PFSK-1 (cell line): ENCODE measurements around the gene ATPAF1.

Experiments
- FOXP2 ChIP-seq: optimal IDR thresholded peaks from 2 replicates; pipeline ENCODE3; 2011; ENCODE audit warnings: borderline replicate concordance, control low read depth, inconsistent platforms; ENCODE audit not compliant: insufficient read depth; ENCODE audit errors: extremely low read length, extremely low read depth
- POLR2AphosphoS5 ChIP-seq: IDR thresholded peaks from 2 replicates; pipeline ENCODE4 v1.6.1; 2012; ENCODE audit warnings: low read depth, mild to moderate bottlenecking, control low read depth, low read length, moderate library complexity
- SIN3A ChIP-seq: IDR thresholded peaks from 2 replicates; pipeline ENCODE4 v1.6.1; 2012; ENCODE audit warnings: mild to moderate bottlenecking, low read length, moderate library complexity, borderline replicate concordance; ENCODE audit not compliant: insufficient read depth
- TAF1 ChIP-seq: IDR thresholded peaks from 2 replicates; pipeline ENCODE4 v1.6.1; 2012; ENCODE audit warnings: low read length, control low read depth, borderline replicate concordance; ENCODE audit not compliant: insufficient read depth
- TF ChIP-seq, protein P1 (sequence below), 2 experiments: IDR thresholded peaks; 2 replicates each; pipeline versions ENCODE4 v1.6.1 to v1.8.0; 2011 to 2012; ENCODE audit warnings: low read depth in 2 of 2, low read length in 2 of 2, control low read depth in 1 of 2, inconsistent platforms in 1 of 2, mild to moderate bottlenecking in 1 of 2, moderate library complexity in 1 of 2; ENCODE audit not compliant: insufficient read depth in 1 of 2

DNA sequence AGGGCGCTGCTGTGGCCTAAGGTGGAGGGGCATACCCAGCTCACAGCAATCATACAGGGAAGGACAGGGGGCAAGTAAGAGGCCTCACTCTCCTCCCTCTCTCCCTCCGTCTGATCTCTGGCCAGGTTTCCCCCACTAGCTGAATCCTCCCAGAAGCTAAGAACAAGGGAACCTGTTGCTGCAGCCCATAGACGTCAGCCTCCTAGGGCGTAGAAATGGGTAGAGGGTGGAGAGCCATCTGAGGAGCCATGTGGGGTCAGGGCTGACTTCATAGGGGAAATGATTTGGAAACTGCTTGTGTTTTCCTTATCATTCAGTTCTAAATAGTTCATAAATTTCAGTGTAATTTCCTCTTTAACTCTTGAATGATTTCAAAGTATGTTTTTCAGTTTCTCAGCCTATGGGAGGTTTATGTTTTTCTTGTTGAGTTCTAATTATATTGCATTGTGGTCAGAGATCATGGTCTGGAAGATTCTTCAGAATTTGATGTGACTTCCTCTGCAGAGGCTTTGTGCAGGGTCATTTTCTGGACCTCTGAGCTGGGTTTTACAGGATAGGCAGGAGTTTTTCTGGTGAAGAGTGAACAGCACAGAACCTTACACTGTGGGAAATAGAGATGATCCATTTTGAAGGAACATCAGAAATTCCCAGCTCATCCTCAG is 49.3 kb downstream of the ATPAF1 start:
- TF ChIP-seq SIN3A (no peak), POLR2AphosphoS5 (no peak), TAF1 (no peak), FOXP2 (no peak)
- TF ChIP-seq, protein P1, sequence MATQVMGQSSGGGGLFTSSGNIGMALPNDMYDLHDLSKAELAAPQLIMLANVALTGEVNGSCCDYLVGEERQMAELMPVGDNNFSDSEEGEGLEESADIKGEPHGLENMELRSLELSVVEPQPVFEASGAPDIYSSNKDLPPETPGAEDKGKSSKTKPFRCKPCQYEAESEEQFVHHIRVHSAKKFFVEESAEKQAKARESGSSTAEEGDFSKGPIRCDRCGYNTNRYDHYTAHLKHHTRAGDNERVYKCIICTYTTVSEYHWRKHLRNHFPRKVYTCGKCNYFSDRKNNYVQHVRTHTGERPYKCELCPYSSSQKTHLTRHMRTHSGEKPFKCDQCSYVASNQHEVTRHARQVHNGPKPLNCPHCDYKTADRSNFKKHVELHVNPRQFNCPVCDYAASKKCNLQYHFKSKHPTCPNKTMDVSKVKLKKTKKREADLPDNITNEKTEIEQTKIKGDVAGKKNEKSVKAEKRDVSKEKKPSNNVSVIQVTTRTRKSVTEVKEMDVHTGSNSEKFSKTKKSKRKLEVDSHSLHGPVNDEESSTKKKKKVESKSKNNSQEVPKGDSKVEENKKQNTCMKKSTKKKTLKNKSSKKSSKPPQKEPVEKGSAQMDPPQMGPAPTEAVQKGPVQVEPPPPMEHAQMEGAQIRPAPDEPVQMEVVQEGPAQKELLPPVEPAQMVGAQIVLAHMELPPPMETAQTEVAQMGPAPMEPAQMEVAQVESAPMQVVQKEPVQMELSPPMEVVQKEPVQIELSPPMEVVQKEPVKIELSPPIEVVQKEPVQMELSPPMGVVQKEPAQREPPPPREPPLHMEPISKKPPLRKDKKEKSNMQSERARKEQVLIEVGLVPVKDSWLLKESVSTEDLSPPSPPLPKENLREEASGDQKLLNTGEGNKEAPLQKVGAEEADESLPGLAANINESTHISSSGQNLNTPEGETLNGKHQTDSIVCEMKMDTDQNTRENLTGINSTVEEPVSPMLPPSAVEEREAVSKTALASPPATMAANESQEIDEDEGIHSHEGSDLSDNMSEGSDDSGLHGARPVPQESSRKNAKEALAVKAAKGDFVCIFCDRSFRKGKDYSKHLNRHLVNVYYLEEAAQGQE (IDR thresholded peaks at IDR 0.05; ENCODE audit: insufficient read depth in 1 of 2, low read depth in 2 of 2, low read length in 2 of 2), result no peak
